Fibroblast of skin of back (primary cell): ENCODE results near the gene KCNC1.

Experiments used
- DNase-seq: peaks from one replicate; pipeline ENCODE4 v3.0.0-alpha.2; 2013

Gene KCNC1

GRCh38 chr11:17716807-17717206 lies 17.8 kb upstream of the KCNC1 start:
- DNase-seq: no peak

GRCh38 chr11:17718015-17718414 lies 16.6 kb upstream of the KCNC1 start:
- no peak for DNase-seq

GRCh38 chr11:17718510-17718962 lies 16.0 kb upstream of the KCNC1 start:
- no peak for DNase-seq

- no peak for DNase-seq
Measured at GRCh38 chr11:17719028-17719937, 15.3 kb upstream of the KCNC1 start, which contains the start of gene MYOD1. Gene MYOD1, plus strand, starts transcription at chr11:17719571. Its CDS starts 212 bp downstream, at chr11:17719783.

GRCh38 chr11:17719938-17720795 lies 14.4 kb upstream of the KCNC1 start:
- peak; percentile 9 for DNase-seq

GRCh38 chr11:17720796-17721171 lies 13.8 kb upstream of the KCNC1 start:
- no peak for DNase-seq

- DNase-seq: no peak
Measured at GRCh38 chr11:17721242-17721999, 13.2 kb upstream of the KCNC1 start.

- peak; percentile 19 for DNase-seq
Measured at GRCh38 chr11:17722000-17722643, 12.5 kb upstream of the KCNC1 start.

- no peak for DNase-seq
Measured at GRCh38 chr11:17724020-17724908, 10.3 kb upstream of the KCNC1 start.

GRCh38 chr11:17725174-17725573 lies 9.4 kb upstream of the KCNC1 start:
- no peak for DNase-seq

- DNase-seq: no peak
Measured at GRCh38 chr11:17730137-17730536, 4.4 kb upstream of the KCNC1 start.

- peak; percentile 62 for DNase-seq
Measured at GRCh38 chr11:17730608-17731462, 3.7 kb upstream of the KCNC1 start.

GRCh38 chr11:17733261-17733660 lies 1.3 kb upstream of the KCNC1 start:
- no peak for DNase-seq

GRCh38 chr11:17734986-17735817 lies 621 bp downstream of the KCNC1 start:
- peak; percentile 72 for DNase-seq

- no peak for DNase-seq
Measured at GRCh38 chr11:17735818-17736578, 1.4 kb downstream of the KCNC1 start.

- no peak for DNase-seq
Measured at GRCh38 chr11:17736579-17736893, 2.0 kb downstream of the KCNC1 start.

GRCh38 chr11:17736930-17737817 lies 2.6 kb downstream of the KCNC1 start:
- DNase-seq: no peak
